Stimulated activated CD8-positive, alpha-beta memory T cell treated with anti-CD3 and anti-CD28 coated beads, Interleukin-7, amount 100 ng/mL, for 24 hours (primary cell): ENCODE measurements around the gene SF3B1.
"Not testable (repeated sequence)": the region's sequence is repeated elsewhere in the genome, so short reads cannot be mapped to it uniquely, and the experiment has no call there.

ENCODE experiments used
- DNase-seq: peaks from one replicate; pipeline ENCODE4 v3.0.0-alpha.2; 2020; ENCODE audit warnings: low read depth

The SF3B1 gene

DNA sequence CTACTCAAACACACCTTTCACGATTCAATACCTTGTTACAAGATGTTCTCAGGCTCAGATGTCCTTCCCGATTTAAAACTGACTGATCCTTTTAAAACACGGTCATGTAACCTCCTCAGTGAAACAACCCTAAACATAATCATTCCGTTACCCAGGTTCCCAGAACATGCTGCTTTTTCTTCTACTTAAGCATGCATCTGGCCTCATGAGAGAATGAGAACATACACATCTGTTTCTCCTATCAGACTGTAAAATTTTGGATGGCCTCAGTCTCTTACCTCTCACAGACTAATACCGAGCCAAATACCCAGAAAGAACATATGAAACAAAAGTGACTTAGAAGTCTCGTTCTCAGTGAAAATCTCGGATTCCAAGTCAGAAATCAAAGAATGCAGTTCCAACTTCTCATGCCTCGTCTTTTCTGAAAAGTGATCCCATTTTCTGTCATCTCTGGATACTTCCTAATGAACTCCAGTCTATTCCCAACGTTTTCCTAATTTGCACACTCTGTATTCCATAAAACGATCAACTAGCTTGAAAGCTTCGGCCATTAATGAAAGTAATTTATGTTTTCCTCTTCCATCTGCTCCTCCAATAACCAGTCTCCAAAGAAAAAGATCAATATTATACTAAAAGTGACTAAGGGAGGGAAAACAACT, 919 bp downstream of the SF3B1 start:
- DNase-seq, result no peak

DNA sequence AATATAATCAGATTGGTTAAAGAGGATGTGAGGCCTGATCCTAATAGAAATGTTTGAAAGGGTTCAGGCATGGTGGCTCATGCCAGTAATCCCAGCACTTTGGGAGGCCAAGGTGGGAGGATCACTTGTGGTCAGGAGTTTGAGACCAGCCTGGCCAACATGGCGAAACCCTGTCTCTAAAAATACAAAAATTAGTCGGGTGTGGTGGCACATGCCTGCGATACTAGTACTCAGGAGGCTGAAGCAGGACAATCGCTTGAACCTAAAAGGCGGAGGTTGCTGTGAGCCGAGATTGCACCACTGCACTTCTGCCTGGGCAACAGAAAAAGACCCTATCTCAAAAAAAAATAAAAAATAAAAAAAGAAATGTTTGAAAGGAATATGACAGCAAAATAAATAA, 2.3 kb downstream of the SF3B1 start:
- DNase-seq, result not testable (repeated sequence)

DNA sequence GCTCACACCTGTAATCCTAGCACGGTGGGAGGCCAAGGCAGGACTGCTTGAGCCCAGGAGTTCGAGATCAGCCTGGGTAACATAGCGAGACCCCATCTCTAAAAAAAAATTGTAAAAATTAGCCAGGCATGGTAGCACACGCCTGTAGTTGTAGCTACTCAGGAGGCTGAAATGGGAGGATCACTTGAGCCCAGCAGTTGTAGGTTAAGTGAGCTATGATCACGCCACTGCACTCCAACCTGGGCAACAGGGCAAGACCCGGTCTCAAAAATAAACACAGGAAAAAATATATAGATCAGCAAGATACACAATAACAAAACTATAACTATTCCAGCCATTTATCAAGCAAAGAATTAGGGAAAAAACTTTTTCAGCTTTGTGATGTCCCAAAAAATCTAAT, 3.0 kb downstream of the SF3B1 start:
- DNase-seq, result no peak

DNA sequence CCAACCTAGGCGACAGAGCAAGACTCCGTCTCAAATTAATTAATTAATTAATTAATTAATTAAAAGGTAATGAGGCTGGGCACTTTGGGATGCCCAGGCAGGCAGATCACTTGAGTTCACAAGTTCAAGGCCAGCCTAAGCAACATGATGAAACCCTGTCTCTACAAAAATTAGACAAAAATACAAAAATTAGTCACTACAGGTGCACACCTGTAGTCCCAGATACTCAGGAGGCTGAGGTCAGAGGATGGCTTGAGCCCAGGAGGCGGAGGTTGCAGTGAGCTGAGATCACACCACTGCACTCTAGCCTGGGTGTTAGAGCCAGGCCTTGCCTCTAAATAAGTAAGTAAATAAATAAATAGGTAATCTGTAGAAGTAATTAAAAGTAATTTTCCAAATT, 6.8 kb downstream of the SF3B1 start:
- no peak for DNase-seq

DNA sequence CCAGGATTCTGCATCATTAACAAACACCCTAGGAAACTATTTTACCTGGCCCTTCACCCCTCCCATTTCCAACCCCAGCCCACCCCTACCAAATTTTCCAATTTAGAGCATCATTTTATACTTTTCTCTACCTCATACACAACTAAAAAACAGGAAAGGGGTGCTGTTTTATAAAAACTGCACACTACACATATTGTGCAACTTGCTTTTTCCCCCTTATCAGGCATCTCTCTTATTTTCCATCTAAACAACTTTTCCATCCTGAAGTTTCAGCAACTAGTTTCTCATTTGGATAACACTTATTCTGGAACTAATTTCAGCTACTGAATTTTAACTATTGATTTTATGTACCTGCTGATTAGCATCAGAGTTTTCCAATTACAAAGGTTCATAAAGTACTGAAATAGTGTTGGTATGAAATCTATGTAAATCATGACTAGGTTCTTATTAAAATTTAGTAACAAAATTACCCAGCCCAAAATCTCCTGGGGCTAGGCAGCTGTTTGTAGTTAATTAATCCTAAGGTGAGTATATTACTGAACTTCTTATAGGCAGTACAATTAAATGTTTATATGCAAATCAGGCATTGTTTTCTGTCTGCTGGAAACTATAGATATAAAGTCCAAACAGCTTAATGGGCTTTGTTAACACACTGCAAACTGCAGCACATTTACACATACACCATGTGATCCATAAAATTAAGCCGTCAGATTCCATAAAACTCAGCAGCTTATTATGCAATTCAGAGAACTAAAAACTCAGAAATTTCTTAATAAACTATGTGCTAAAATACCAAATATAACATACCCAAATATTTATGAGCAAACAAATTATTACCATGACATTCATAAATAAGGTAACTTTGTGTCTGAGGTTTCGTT, 7.9 kb downstream of the SF3B1 start:
- DNase-seq, result no peak

DNA sequence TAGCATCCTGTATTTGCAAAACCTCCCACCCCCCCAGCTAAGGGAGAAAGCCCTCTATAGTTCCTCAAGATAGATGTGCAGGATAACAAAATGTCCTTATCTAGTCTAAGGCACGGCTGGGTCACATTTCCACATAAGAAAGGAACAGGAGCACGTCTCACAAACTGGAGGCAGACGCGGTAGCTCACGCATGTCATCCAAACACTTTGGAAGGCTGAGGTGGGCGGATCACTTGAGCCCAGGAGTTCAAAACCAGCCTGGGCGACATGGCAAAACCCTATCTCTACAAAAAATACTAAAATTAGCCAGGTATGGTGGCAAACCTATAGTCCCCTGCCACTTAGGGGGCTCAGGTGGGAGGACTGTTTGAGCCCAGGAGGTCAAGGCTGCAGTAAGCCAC, 9.3 kb downstream of the SF3B1 start:
- DNase-seq, result no peak

DNA sequence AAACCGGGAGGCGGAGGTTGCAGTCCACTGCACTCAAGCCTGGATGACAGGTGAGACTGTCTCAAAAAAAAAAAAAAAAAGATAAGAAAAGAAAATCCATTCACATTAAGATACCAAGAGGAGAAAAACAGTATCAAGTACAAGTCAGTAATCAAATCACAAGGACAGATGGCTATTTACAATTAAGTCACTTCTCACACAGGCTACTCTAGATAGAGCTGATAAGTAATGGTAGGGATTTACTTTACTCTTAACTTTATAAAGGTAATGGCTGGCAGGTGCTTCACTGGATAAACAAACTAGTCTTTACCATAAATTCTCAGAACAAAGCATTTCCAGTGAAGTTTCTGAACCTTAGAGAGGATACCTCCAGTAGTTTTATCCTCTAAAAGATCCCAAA, 11.5 kb downstream of the SF3B1 start:
- no peak for DNase-seq

DNA sequence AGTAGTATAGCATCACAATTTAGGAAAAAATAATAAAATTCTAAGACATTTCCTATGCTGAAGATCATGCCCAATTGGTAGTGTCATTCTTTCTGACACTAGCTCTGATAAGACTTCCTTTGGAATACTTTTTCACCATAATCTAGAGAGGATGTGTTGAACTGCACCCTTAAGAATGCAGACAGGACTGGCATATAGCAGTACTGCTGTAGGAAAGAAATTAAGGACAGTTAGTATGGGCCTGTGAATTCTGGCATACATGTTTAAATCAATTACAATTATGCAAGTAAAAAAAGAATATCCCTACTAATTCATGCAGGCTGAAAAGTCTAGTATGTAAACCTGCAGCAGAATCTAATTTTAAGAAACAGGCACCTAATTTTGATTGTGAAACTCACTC, 15.4 kb downstream of the SF3B1 start:
- DNase-seq, result no peak

DNA sequence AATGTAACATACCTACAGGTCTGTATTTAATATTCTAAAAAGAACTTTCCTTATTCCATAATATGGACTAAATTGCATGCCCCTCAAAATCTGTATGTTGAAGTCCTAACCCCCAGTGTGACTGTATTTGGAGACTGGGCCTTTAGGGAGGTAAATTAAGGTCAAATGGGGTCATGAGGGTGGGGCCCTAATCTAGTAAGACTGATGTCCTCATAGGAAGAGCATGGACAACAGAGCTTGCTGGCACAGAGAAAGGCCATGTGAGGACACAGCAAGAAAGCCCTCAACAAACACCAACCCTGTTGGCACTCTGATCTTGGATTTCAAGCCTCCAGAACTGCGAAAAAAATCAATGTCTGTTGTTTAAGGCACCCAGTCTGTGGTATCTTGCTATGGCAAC, 18.6 kb downstream of the SF3B1 start:
- DNase-seq, result no peak

DNA sequence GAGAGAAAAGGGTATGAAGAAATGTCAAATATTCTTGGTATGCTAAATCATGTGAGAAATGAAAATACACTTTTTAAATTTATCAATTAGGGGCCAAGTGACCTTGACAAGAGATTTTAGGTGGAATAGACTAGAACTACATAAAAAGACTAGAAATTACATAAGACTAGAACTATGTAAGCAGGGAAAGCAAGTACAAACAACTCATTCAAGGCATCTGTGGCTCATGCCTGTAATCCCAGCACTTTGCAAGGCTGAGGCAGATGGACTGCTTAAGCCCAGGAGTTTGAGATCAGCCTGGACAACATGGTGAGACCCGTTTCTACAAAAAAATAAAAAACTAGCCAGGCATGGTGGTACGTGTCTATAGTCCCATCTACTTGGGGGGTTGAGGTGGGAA, 20.3 kb downstream of the SF3B1 start:
- DNase-seq, result no peak

DNA sequence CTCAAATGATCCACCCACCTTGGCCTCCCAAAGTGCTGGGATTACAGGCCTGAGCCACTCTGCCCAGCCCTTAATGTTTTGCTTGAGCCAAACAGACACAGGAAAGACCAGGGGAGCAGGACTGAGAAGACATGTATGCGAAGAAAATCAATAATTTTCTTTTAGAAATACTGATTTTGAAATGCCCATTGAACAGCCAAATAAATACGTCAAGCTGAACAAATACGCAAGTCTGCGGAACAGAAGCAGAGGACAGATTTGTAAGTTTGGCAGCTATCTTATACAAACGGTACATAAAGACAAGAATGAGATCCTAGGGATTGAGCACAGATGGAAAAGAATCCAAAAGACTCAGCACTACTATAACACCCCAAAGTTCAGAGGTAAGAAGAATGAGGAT, 20.8 kb downstream of the SF3B1 start:
- no peak for DNase-seq

DNA sequence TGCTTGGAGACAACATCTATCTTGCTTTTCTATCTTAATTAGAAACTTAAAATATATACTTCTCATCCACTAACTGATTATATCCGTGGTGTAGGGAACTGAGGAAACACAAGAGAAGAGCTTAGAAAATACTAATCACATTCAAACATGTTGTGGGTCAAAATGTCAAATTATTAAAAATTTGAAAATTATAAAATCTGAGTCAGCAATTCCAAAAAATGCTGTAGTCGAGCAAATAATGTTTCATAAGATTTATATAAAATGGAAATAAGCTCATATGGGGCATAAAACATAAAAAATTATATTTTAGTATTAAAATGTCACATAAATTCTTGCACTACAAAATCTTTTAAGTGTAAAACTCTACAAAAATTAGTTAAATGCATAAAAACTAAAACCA, 29.2 kb downstream of the SF3B1 start:
- DNase-seq, result no peak

DNA sequence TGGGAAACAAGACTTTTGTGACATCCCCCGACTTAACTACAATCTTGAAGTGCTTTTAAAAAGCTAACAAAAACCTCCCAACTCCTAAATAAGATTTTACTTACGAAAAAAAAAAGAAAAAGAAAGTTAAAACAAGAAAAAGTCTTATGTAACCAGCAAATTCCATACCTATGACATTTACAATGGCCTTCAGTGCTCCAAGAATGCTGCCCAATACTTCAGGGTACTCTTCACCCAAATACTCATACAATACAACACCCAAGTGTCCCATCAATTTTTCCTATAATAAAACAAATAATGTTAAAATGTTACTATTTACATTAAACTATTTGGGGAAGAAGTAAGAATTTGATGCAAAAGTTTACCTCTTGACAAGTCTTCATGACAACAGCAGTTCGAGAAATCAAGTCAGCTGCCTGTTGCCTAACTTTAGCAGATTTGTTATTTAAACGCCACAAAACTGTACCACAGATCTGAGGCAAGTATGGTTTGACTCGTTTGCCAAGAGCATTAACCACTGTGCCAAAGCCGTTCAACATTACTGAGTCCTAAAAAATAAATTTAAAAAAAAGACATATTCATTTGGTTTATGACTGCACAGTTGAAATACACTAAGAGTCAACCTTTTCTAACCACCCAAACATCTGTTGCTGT, 34.8 kb downstream of the SF3B1 start:
- no peak for DNase-seq

DNA sequence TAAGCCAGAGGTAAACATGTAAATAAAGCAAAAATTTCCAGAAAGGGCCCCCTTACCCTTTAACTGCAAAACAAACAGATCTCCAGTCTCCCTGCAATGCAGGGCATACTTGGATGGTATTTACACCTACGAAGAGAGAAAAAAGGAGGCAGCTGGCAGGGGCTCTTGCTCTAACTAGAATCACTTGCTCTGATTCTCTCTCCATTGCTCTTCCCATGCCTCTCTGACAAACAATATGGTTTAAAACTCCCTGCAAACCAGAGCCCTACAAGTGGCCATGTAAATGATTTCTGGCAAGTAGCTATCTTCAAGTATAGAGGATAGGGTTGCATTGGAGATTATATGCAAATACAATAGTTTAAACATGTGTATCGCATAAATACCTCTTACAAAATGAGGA, 35.9 kb downstream of the SF3B1 start:
- DNase-seq, result no peak

DNA sequence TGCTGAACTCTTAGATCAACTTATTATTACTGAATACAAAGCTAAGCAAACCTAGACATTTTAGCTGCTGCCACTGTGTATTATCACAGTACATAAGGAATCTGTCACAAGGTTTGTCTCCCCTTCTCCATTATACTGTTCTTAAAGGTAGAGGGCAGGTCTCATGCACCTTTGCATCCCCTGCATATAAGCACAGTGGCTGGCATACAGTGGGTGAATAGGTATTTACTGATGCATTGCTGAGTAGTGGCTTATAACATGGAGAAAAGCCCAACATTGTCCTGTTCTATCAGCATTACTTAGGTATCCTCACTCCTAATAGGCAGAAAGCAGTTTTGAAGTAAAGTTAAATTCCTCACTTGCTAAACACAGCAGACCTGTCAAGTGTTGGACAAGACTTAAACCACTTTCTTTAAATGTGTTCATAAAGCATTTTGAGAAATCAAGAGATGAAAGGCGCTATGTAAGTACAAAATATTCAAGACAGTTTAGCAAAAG, 43.6 kb downstream of the SF3B1 start:
- no peak for DNase-seq

DNA sequence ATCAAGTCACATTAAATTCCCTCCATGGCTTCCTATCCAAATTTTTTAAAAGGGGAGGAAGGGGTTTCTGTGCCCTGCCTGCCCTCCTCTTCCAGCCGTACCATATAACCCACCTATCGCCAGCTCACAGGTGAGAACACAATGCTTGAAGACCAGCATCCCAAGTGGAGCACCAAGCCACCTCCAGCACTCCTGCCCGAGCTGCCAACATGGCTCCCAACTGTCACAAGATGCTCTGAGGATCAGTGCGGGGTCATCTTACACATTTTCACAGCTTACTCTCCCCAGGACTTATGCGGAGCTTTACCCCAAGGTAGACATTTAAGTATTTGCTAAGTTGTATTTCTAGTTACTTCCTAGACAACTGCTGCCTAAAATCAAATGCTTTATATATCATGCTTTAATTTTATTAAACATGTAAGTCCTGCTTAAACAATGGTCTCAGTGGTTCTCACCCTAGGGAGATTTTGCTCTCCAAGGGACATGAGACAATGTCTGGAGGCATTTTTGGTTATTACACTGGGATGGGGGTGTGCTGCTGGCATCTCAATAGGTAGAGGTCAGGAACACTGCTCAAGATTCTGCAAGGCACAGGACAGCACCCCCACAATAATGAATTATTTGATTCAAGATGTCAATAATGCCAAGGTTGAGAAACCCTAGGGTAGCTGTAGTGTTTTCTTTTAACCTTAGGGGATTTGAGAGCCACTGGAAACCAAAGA, 45.8 kb downstream of the SF3B1 start:
- no peak for DNase-seq

DNA sequence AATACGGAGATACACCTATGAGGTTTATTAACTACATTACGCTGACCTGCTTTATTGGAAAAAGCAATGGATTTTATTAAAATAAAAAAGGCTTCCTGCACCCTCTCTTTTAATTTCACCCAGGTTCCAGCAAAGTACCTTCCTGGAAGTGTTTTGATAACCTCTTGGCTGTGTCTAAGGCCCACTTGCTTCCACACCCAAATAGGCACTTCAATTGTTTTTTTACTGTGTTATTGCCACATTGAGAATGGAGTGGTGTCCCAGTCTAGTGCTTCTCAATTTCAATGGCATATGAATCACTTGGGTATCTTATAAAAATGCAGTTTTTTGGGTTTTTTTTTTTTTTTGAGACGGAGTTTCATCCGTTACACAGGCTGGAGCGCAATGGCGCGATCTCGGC, 47.6 kb downstream of the SF3B1 start:
- no peak for DNase-seq

DNA sequence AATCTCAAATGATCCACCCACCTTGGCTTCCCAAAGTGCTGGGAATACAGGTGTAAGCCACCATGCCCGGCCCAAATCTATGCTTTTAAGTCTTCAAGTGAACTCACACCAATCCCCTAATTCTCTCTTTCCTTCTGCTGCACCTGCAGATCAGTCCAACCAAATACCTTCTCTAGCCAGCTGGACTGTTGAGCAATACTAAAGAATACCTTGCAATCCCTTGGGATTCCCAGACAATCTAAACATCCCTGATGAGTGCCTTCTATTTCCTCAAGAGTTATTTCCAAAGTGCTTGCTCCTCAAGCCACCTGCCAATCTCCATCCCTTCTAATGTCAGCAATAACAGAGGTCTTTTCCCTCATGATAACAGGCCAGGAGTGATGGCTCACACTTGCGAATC, 48.6 kb downstream of the SF3B1 start:
- no peak for DNase-seq

DNA sequence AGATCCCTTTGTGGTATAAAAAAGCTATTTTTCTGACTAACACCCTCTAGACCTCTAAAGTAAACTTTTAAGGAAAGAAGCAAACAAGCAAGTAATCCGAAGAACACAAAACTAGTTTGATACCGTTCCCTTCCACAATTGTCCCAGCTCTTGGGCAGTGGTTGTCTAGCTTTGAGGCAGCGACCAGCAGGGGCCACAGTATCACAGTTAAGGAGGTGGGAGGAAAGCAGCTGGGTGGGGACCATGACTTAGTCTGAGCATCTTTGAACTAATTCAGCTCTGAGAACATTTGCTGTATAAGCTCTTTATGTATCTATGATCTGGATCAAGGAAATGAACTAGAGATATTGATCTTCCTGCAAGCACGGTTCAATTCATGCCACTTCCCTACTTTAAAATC, 51.0 kb downstream of the SF3B1 start:
- DNase-seq, result no peak

DNA sequence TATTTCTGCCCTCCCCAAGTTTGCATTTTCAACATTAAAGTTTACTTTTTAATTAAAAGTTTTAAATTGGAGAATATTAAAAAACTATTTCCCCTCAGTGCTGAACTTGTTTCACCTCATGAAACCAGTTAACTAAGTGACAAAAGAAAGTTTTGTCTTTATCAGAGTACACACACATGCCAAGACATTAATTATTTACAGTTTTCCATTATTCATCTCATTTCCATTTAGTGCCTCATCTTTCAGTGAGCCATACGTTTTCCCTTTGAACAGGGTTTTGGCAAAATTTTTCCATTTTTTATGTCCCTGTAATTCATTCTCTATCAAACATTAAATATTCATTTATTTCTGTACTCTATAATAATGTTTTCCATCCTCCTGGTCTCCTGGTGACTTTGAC, 53.2 kb downstream of the SF3B1 start:
- no peak for DNase-seq

DNA sequence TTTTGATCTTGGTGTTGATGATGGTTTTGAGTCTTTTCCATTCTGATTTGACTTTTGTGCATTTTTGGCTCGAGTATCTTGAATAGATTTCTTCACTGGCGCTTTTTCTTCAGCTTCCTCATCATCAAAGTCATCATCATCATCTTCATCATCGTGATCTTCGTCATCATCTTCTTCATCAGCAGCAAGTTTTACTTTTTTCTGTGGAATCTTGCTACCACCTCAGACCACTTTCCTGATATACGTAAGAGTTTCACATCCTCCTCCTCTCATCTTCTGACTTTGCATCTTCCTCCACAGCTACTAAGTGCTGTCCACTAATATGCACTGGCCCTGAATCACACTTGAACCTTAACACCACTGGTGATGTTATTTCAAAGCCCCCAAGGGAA, 54.9 kb downstream of the SF3B1 start:
- not testable (repeated sequence) for DNase-seq

DNA sequence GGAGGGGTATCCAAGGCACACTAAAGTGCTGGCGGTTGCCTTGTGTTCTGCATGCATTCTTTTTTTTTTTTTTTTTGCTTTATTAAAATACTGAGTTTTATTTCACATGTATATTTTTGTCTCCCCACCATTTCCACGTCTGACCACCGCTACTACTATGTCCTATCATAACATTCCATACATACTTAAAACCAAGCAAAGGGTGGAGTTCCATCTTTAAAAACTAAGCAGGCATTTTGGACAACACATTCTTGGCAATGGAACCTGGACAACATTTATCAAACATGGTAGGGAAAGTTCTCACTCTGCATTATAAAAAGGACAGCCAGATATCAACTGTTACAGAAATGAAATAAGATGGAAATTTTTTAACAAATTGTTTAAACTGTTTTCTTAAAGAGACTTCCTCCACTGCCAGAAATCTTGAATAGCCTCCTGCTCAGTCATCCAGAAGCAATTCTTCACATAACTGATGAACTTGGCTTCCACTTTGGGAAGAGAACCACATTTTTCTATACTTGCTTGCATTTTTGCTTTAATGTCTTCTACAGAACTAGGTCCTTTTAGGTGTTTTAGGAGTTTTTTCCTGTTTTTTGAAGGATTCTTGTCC, 55.4 kb downstream of the SF3B1 start:
- not testable (repeated sequence) for DNase-seq
